ENCODE data around the gene HSP90AB1. TPM values are rescaled to one million over a fixed set of nuclear protein-coding genes. Genes with fewer than 3 reads are reported as not detected.

HSP90AB1 gene
- total and polyA plus RNA-seq, 9 of the 15 experiments (the other 6 are each of a cell fraction or from before 2014, with no cell fraction given), result 1,780 to 3,358 (median 2,262) TPM

DNA sequence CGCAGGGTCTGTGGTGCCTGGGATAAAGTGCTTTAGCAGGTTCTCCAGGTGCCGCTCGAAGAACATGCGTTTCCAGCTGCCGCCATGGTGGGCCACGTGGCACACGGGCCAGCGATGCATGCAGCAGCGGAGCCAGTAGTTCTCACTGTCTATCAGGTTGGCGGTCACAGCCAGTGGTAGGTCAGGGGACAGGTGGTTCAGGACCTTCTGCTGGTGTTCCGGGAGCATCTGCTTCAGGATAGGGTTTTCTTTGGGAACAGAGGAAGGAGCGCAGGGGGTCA, 39.3 kb downstream of the HSP90AB1 start (continued):
- TF ChIP-seq GTF2F1 (IDR thresholded peaks at IDR 0.05; ENCODE audit: low read depth, low read length), result no peak
- no peak for TF ChIP-seq TSC22D4 (tag; IDR thresholded peaks at IDR 0.05)
- TF ChIP-seq, protein P1, sequence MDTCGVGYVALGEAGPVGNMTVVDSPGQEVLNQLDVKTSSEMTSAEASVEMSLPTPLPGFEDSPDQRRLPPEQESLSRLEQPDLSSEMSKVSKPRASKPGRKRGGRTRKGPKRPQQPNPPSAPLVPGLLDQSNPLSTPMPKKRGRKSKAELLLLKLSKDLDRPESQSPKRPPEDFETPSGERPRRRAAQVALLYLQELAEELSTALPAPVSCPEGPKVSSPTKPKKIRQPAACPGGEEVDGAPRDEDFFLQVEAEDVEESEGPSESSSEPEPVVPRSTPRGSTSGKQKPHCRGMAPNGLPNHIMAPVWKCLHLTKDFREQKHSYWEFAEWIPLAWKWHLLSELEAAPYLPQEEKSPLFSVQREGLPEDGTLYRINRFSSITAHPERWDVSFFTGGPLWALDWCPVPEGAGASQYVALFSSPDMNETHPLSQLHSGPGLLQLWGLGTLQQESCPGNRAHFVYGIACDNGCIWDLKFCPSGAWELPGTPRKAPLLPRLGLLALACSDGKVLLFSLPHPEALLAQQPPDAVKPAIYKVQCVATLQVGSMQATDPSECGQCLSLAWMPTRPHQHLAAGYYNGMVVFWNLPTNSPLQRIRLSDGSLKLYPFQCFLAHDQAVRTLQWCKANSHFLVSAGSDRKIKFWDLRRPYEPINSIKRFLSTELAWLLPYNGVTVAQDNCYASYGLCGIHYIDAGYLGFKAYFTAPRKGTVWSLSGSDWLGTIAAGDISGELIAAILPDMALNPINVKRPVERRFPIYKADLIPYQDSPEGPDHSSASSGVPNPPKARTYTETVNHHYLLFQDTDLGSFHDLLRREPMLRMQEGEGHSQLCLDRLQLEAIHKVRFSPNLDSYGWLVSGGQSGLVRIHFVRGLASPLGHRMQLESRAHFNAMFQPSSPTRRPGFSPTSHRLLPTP (IDR thresholded peaks at IDR 0.05; ENCODE audit: borderline replicate concordance, extremely low read depth, insufficient read length), result no peak
- no peak for TF ChIP-seq TEAD1 (CRISPR knock-in tag; IDR thresholded peaks at IDR 0.05)

DNA sequence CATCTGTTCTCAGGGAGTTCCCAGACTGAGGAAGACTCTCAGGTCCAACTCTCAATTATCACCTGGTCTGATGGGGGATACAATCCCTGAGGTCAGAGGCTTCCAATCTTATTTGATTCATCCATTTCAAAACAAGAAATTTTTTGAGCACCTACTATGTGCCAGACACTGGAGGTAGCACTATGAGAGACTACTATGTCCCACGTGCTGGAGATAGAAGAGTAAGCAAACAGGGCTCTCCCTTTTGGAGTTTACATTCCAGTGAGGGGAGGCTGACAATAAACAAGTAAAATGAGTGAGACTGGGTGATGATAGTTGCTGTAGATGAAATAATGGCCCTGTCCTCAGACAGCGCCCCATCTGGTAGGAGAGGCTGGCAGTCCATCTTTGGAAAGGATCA, 39.8 kb downstream of the HSP90AB1 start:
- Histone ChIP-seq H3K9me1 (ENCODE audit: control insufficient read depth, insufficient read depth, low read length) (no peaks in the 10 kb centered on the region), H3K4me1 (replicated peaks in 1 of 2; ENCODE audit: control insufficient read depth in 2 of 2, insufficient read depth in 2 of 2, low read length in 2 of 2) (peaks cover 0 to 9% of the 10 kb centered on the region in 2 experiments; a peak in 2 of 5 replicates), H3K27ac (ENCODE audit: extremely low read depth, low read depth, low read length) (no peak overlapping the region), H2AFZ (ENCODE audit: low read depth, low read length) (no peak overlapping the region), H3K4me2 (ENCODE audit: insufficient read depth, low read length) (no peak overlapping the region), H3K9ac (ENCODE audit: insufficient read depth in 1 of 2, low read depth in 2 of 2, low read length in 2 of 2) (no peak overlapping the region), H3K79me2 (ENCODE audit: control insufficient read depth, insufficient read depth, low read length) (no peaks in the 10 kb centered on the region), H3K27me3 (ENCODE audit: control insufficient read depth in 2 of 2, insufficient read depth in 2 of 2, low read length in 2 of 2) (peaks cover 53 to 88% of the 10 kb centered on the region in 2 experiments), H3K9me3 (replicated peaks; ENCODE audit: control insufficient read depth, insufficient read depth, low read depth, low read length) (no peaks in the 10 kb centered on the region), H3K36me3 (ENCODE audit: control insufficient read depth, insufficient read depth, low read length) (no peaks in the 10 kb centered on the region), H4K20me1 (replicated peaks; ENCODE audit: control insufficient read depth, insufficient read depth, low read length) (no peaks in the 10 kb centered on the region; the same call in 1 of the 2 replicates), H3K4me3 (no peak overlapping the region)
- WGBS (ENCODE audit: insufficient coverage, low coverage, missing lambda C conversion rate), result 0% methylated on average over 2 of the region's 2 CpGs
- DNase-seq (ENCODE audit: extremely low read depth in 1 of 4, low spot score in 3 of 4) (no peak), FAIRE-seq (no peak), ATAC-seq (0 out of 3 replicates have a peak, but pooled peaks have one; percentile 21)
- intact Hi-C loops (cut with micrococcal nuclease) (no loop called here), in situ Hi-C loops (cut with MboI) (no loop called here)
- BruUV-seq (replicated peaks), result no TSS peak
- CTCF ChIA-PET (ENCODE audit: low intra/inter-chr PET ratio), result no interaction called here
- POLR2A ChIA-PET, result interaction anchor here (0.7 to 5.1 kb wide), 3 partner anchors 9 to 147 kb away, joined by 3 to 20 read pairs (median 3); no protein-coding TSS in a partner anchor
- TF ChIP-seq, protein P2, sequence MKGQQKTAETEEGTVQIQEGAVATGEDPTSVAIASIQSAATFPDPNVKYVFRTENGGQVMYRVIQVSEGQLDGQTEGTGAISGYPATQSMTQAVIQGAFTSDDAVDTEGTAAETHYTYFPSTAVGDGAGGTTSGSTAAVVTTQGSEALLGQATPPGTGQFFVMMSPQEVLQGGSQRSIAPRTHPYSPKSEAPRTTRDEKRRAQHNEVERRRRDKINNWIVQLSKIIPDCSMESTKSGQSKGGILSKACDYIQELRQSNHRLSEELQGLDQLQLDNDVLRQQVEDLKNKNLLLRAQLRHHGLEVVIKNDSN (CRISPR knock-in tag; IDR thresholded peaks at IDR 0.05), result no peak
- TF ChIP-seq, protein P3, sequence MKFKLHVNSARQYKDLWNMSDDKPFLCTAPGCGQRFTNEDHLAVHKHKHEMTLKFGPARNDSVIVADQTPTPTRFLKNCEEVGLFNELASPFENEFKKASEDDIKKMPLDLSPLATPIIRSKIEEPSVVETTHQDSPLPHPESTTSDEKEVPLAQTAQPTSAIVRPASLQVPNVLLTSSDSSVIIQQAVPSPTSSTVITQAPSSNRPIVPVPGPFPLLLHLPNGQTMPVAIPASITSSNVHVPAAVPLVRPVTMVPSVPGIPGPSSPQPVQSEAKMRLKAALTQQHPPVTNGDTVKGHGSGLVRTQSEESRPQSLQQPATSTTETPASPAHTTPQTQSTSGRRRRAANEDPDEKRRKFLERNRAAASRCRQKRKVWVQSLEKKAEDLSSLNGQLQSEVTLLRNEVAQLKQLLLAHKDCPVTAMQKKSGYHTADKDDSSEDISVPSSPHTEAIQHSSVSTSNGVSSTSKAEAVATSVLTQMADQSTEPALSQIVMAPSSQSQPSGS (CRISPR knock-in tag; IDR thresholded peaks at IDR 0.05), result no peak
- TF ChIP-seq ZNF175 (CRISPR knock-in tag; IDR thresholded peaks at IDR 0.05; ENCODE audit: low read depth) (no peak), SIX5 (IDR thresholded peaks at IDR 0.05; ENCODE audit: borderline replicate concordance in 1 of 2, insufficient read depth in 1 of 2, low read depth in 1 of 2, low read length in 2 of 2) (no peak), SMC3 (conservative IDR thresholded peaks at IDR 0.05; ENCODE audit: insufficient read depth, low read depth, low read length) (no peak), ZKSCAN1 (IDR thresholded peaks at IDR 0.05; ENCODE audit: low read depth, low read length) (peak; percentile 85; the same call in 1 of the 2 replicates), ZNF583 (CRISPR knock-in tag; IDR thresholded peaks at IDR 0.05) (no peak), LEF1 (IDR thresholded peaks at IDR 0.05) (no peak), MTA2 (IDR thresholded peaks at IDR 0.05; ENCODE audit: low read depth) (no peak), PTTG1 (tag; IDR thresholded peaks at IDR 0.05; ENCODE audit: low read depth) (no peak)
- TF ChIP-seq, protein P4, sequence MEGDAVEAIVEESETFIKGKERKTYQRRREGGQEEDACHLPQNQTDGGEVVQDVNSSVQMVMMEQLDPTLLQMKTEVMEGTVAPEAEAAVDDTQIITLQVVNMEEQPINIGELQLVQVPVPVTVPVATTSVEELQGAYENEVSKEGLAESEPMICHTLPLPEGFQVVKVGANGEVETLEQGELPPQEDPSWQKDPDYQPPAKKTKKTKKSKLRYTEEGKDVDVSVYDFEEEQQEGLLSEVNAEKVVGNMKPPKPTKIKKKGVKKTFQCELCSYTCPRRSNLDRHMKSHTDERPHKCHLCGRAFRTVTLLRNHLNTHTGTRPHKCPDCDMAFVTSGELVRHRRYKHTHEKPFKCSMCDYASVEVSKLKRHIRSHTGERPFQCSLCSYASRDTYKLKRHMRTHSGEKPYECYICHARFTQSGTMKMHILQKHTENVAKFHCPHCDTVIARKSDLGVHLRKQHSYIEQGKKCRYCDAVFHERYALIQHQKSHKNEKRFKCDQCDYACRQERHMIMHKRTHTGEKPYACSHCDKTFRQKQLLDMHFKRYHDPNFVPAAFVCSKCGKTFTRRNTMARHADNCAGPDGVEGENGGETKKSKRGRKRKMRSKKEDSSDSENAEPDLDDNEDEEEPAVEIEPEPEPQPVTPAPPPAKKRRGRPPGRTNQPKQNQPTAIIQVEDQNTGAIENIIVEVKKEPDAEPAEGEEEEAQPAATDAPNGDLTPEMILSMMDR (IDR thresholded peaks at IDR 0.05 in 2 of 3, conservative IDR thresholded peaks at IDR 0.05 in 1 of 3; ENCODE audit: insufficient read depth in 2 of 3, low read depth in 1 of 3, low read length in 3 of 3), result peak in 1 of 3 experiments; percentile 7; a peak in 1 of 6 replicates

Measured in K562 (cell line).